Ecto neural progenitor cell (in vitro differentiated cells): ENCODE data around the gene NHERF1.

Source experiments
- DNase-seq: peaks from one replicate; pipeline ENCODE4 v3.0.0-alpha.2; 2018; ENCODE audit warnings: low spot score

Gene NHERF1

GRCh38 chr17:74748529-74749278 lies at the start of gene NHERF1:
NHERF1 (plus strand) TSS chr17:74748628; CDS start chr17:74748847, 219 bp downstream.
- peak; percentile 99 for DNase-seq

- DNase-seq, result no peak
Measured at GRCh38 chr17:74699236-74699635, 49.2 kb upstream of the NHERF1 start.

GRCh38 chr17:74702116-74702871 lies 46.1 kb upstream of the NHERF1 start:
- no peak for DNase-seq

GRCh38 chr17:74703311-74703710 lies 45.1 kb upstream of the NHERF1 start:
- DNase-seq, result no peak

GRCh38 chr17:74704544-74704943 lies 43.9 kb upstream of the NHERF1 start:
- no peak for DNase-seq

- DNase-seq, result no peak
Measured at GRCh38 chr17:74711058-74711824, 37.2 kb upstream of the NHERF1 start.

GRCh38 chr17:74712301-74712700 lies 36.1 kb upstream of the NHERF1 start:
- no peak for DNase-seq

- no peak for DNase-seq
Measured at GRCh38 chr17:74712756-74713155, 35.7 kb upstream of the NHERF1 start, which contains the start of gene CD300LF. CD300LF (minus strand) TSS chr17:74712923; CDS start chr17:74712866, 57 bp downstream.

- DNase-seq, result no peak
Measured at GRCh38 chr17:74713171-74713755, 35.2 kb upstream of the NHERF1 start.

GRCh38 chr17:74715144-74715543 lies 33.3 kb upstream of the NHERF1 start:
- no peak for DNase-seq

GRCh38 chr17:74720506-74720905 lies 27.9 kb upstream of the NHERF1 start:
- DNase-seq, result no peak

- no peak for DNase-seq
Measured at GRCh38 chr17:74722782-74723181, 25.6 kb upstream of the NHERF1 start.

GRCh38 chr17:74723891-74724290 lies 24.5 kb upstream of the NHERF1 start:
- DNase-seq, result no peak

GRCh38 chr17:74725111-74725510 lies 23.3 kb upstream of the NHERF1 start:
- no peak for DNase-seq

- no peak for DNase-seq
Measured at GRCh38 chr17:74728033-74728701, 20.3 kb upstream of the NHERF1 start.

- DNase-seq, result no peak
Measured at GRCh38 chr17:74728702-74729075, 19.7 kb upstream of the NHERF1 start.

GRCh38 chr17:74729368-74729767 lies 19.1 kb upstream of the NHERF1 start:
- no peak for DNase-seq

GRCh38 chr17:74729866-74730265 lies 18.6 kb upstream of the NHERF1 start:
- no peak for DNase-seq

- DNase-seq, result no peak
Measured at GRCh38 chr17:74730491-74731346, 17.7 kb upstream of the NHERF1 start.

- DNase-seq, result no peak
Measured at GRCh38 chr17:74731347-74731605, 17.2 kb upstream of the NHERF1 start.
